ENCODE data around the gene C2orf68.
A peak's percentile ranks its signal among the peaks of the same experiment; 100 is the strongest.
"Not testable (repeated sequence)": the region's sequence is repeated elsewhere in the genome, so short reads cannot be mapped to it uniquely, and the experiment has no call there.

C2orf68 gene

GRCh38 chr2:85661139-85661858 is 49.4 kb upstream of the C2orf68 start:
- no peaks in the 10 kb centered on the region for H3K4me1 ChIP-seq (ENCODE audit: control insufficient read depth, insufficient read depth, low read length)
- no peak for TF ChIP-seq ZNF132 (tag by site-specific recombination; IDR thresholded peaks at IDR 0.05; ENCODE audit: borderline replicate concordance)
- H3K36me3 ChIP-seq (ENCODE audit: control insufficient read depth in 2 of 2, insufficient read depth in 1 of 2, low read length in 2 of 2): no peaks in the 10 kb centered on the region; a peak in 1 of 3 replicates
- ChIA-PET POLR2A (no interaction called here), CTCF (no interaction called here)
- H3K27ac ChIP-seq (ENCODE audit: extremely low read depth, low read depth, low read length): no peak overlapping the region
- H3K4me3 ChIP-seq (ENCODE audit: low read depth, low read length): no peak overlapping the region
- H3K9me3 ChIP-seq (ENCODE audit: control insufficient read depth, insufficient read depth, low read depth, low read length): no peaks in the 10 kb centered on the region

- no peak overlapping the region for H3K4me3 ChIP-seq (ENCODE audit: low read depth, low read length)
- no peaks in the 10 kb centered on the region for H3K9me3 ChIP-seq (ENCODE audit: control insufficient read depth, insufficient read depth, low read depth, low read length)
- POLR2A ChIA-PET: interaction anchor here (0.7 kb wide), 1 partner anchor 24 kb away, joined by 4 read pairs; no protein-coding TSS in a partner anchor
- CTCF ChIA-PET: interaction anchor here (0.6 to 1.0 kb wide), 3 partner anchors 8 to 89 kb away, joined by 3 read pairs; no protein-coding TSS in a partner anchor
- no peaks in the 10 kb centered on the region for H3K4me1 ChIP-seq (ENCODE audit: control insufficient read depth, insufficient read depth, low read length)
- TF ChIP-seq ZNF112 (tag by site-specific recombination; IDR thresholded peaks at IDR 0.05) (no peak), ZNF19 (tag by site-specific recombination; IDR thresholded peaks at IDR 0.05; ENCODE audit: low read depth) (no peak), ZBTB1 (tag by site-specific recombination; IDR thresholded peaks at IDR 0.05) (no peak), SCRT1 (tag by site-specific recombination; IDR thresholded peaks at IDR 0.05; ENCODE audit: borderline replicate concordance) (no peak), ZNF785 (tag by site-specific recombination; IDR thresholded peaks at IDR 0.05) (no peak)
- H3K27ac ChIP-seq (ENCODE audit: extremely low read depth, low read depth, low read length): no peak overlapping the region
- peaks cover 0 to 3% of the 10 kb centered on the region in 2 experiments; a peak in 2 of 3 replicates for H3K36me3 ChIP-seq (ENCODE audit: control insufficient read depth in 2 of 2, insufficient read depth in 1 of 2, low read length in 2 of 2)
Measured at GRCh38 chr2:85660725-85661124, 48.9 kb upstream of the C2orf68 start.

GRCh38 chr2:85660301-85660700 is 48.4 kb upstream of the C2orf68 start:
- not testable (repeated sequence) for H3K4me3 ChIP-seq (ENCODE audit: low read depth, low read length); H3K4me1 ChIP-seq (ENCODE audit: control insufficient read depth, insufficient read depth, low read length); H3K27ac ChIP-seq (ENCODE audit: extremely low read depth, low read depth, low read length); H3K36me3 ChIP-seq (ENCODE audit: control insufficient read depth in 2 of 2, insufficient read depth in 1 of 2, low read length in 2 of 2); H3K9me3 ChIP-seq (ENCODE audit: control insufficient read depth, insufficient read depth, low read depth, low read length)
- POLR2A ChIA-PET: interaction anchor here (0.7 kb wide), 1 partner anchor 23 kb away, joined by 4 read pairs; no protein-coding TSS in a partner anchor
- CTCF ChIA-PET: interaction anchor here (0.6 to 1.0 kb wide), 3 partner anchors 8 to 90 kb away, joined by 3 read pairs; no protein-coding TSS in a partner anchor

- H3K4me1 ChIP-seq (ENCODE audit: control insufficient read depth, insufficient read depth, low read length): no peaks in the 10 kb centered on the region
- no peak overlapping the region for H3K27ac ChIP-seq (ENCODE audit: extremely low read depth, low read depth, low read length)
- CTCF ChIA-PET: interaction anchor here (0.6 to 3.1 kb wide), 4 partner anchors 22 to 362 kb away, joined by 3 to 18 read pairs (median 4); no protein-coding TSS in a partner anchor
- H3K4me3 ChIP-seq (ENCODE audit: low read depth, low read length): no peak overlapping the region
- POLR2A ChIA-PET: interaction anchor here (0.8 kb wide), 1 partner anchor 16 kb away, joined by 3 read pairs; no protein-coding TSS in a partner anchor
- no peaks in the 10 kb centered on the region for H3K9me3 ChIP-seq (ENCODE audit: control insufficient read depth, insufficient read depth, low read depth, low read length)
- TF ChIP-seq ZFHX2 (tag by site-specific recombination; conservative IDR thresholded peaks at IDR 0.05) (peak; percentile 20; the same call in 1 of the 2 replicates), ZNF596 (tag by site-specific recombination; IDR thresholded peaks at IDR 0.05) (no peak), ZNF157 (tag by site-specific recombination; IDR thresholded peaks at IDR 0.05) (no peak), EGR2 (tag by site-specific recombination; IDR thresholded peaks at IDR 0.05; ENCODE audit: low read depth) (0 out of 2 replicates have a peak, but pooled peaks have one; percentile 19), ZSCAN4 (tag by site-specific recombination; IDR thresholded peaks at IDR 0.05) (no peak), ZNF645 (tag by site-specific recombination; IDR thresholded peaks at IDR 0.05) (no peak), ZNF266 (tag by site-specific recombination; IDR thresholded peaks at IDR 0.05; ENCODE audit: low read depth) (no peak), ZNF560 (tag by site-specific recombination; IDR thresholded peaks at IDR 0.05; ENCODE audit: borderline replicate concordance) (no peak), GLIS1 (tag by site-specific recombination; IDR thresholded peaks at IDR 0.05) (peak; percentile 24; the same call in 1 of the 2 replicates), ZBTB10 (tag by site-specific recombination; IDR thresholded peaks at IDR 0.05) (no peak), ZSCAN16 (tag by site-specific recombination; IDR thresholded peaks at IDR 0.05) (no peak)
- H3K36me3 ChIP-seq (ENCODE audit: control insufficient read depth in 2 of 2, insufficient read depth in 1 of 2, low read length in 2 of 2): peaks cover 3% of the 10 kb centered on the region in 2 experiments; a peak in 2 of 3 replicates
Measured at GRCh38 chr2:85659324-85659981, 47.6 kb upstream of the C2orf68 start.

GRCh38 chr2:85657399-85657798 is 45.5 kb upstream of the C2orf68 start:
- H3K27ac ChIP-seq (ENCODE audit: extremely low read depth, low read depth, low read length); H3K4me3 ChIP-seq (ENCODE audit: low read depth, low read length); H3K9me3 ChIP-seq (ENCODE audit: control insufficient read depth, insufficient read depth, low read depth, low read length); POLR2A ChIA-PET; H3K4me1 ChIP-seq (ENCODE audit: control insufficient read depth, insufficient read depth, low read length): not testable (repeated sequence)
- H3K36me3 ChIP-seq (ENCODE audit: control insufficient read depth in 2 of 2, insufficient read depth in 1 of 2, low read length in 2 of 2): peaks cover 11 to 14% of the 10 kb centered on the region in 2 experiments; a peak in 2 of 3 replicates
- CTCF ChIA-PET: interaction anchor here (1.0 to 3.1 kb wide), 4 partner anchors 9 to 423 kb away, joined by 3 to 18 read pairs (median 6); no protein-coding TSS in a partner anchor

Data from HEK293 (cell line).